Activated CD8-positive, alpha-beta T cell treated with anti-CD3 and anti-CD28 coated beads for 36 hours (primary cell): ENCODE measurements around the gene SARNP. TPM values are rescaled to one million over a fixed set of nuclear protein-coding genes. Genes with fewer than 3 reads are reported as not detected.

ENCODE experiments used
- ATAC-seq: fragments of 200-7000 bp; cut with Tn5 transposase; one replicate; pipeline ENCODE4 v1.10.0; 2021; ENCODE audit warnings: mild to moderate bottlenecking, moderate library complexity
- CTCF ChIA-PET: fragments of 350-600 bp; sonication (Branson Sonifier 250); formaldehyde crosslinking; loops from one replicate; lab custom pipeline; 2021; ENCODE audit warnings: antibody characterized with exemption; lab: Charles Lee
- POLR2A ChIA-PET: fragments of 350-600 bp; sonication (Branson Sonifier 250); formaldehyde crosslinking; loops from one replicate; lab custom pipeline; 2021; ENCODE audit warnings: antibody characterized with exemption; lab: Charles Lee
- DNase-seq: peaks from one replicate; pipeline ENCODE4 v3.0.0-alpha.2; 2020
- H3K27ac Mint-ChIP-seq: one replicate; pipeline ENCODE4 v1.8.0; 2021; ENCODE audit warnings: mild to moderate bottlenecking, mixed read lengths
- H3K27me3 Mint-ChIP-seq: one replicate; pipeline ENCODE4 v1.8.0; 2021; ENCODE audit warnings: mixed read lengths
- H3K36me3 Mint-ChIP-seq: one replicate; pipeline ENCODE4 v1.8.0; 2021; ENCODE audit warnings: low read depth, mixed read lengths
- H3K4me1 Mint-ChIP-seq: one replicate; pipeline ENCODE4 v1.8.0; 2021; ENCODE audit warnings: low read depth, mixed read lengths
- H3K4me3 Mint-ChIP-seq: one replicate; pipeline ENCODE4 v1.8.0; 2021; ENCODE audit warnings: mild to moderate bottlenecking, moderate library complexity, mixed read lengths
- H3K9me3 Mint-ChIP-seq: one replicate; pipeline ENCODE4 v1.8.0; 2021; ENCODE audit warnings: mixed read lengths
- intact Hi-C: fragments of 100-400 bp; cut with micrococcal nuclease; formaldehyde crosslinking; loops from one replicate; pipeline ENCODE4 v1.10.0; 2022
- total RNA-seq, 2 experiments: library from RNA; stranded (reverse); gene quantifications; one replicate each; pipeline ENCODE4 v1.2.3, GENCODE V29; 2021
- TF ChIP-seq, protein P1 (sequence below): fragments of 200-600 bp; IDR thresholded peaks from one replicate; pipeline ENCODE4 v1.8.0; 2022; ENCODE audit warnings: antibody characterized with exemption, mild to moderate bottlenecking

Gene SARNP
- total RNA-seq, 2 experiments from 2014 or later, result 93.9 to 94.0 TPM

DNA sequence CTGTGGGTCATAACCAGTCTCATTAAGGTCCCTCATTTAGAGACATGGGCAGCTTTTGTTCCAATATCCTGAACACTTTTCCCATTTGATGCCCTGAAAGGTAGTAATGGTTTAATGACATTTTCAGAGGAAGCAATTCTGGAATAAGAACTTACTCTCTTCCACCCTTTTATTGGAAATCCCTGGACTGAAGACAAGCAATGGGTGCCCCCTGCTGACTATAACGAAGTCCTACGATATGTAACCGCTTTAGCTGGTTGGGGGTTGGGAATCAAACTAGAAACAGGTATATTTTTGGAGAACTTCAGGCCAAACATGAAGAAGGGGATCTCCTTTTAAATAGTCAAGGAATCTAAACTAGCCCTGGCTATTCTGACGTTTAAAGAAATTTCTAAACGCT, 20.5 kb downstream of the SARNP start:
- peaks cover 40% of the 10 kb centered on the region for H3K36me3 Mint-ChIP-seq
- H3K27ac Mint-ChIP-seq, result no peak overlapping the region
- intact Hi-C loops, result no loop called here
- no peaks in the 10 kb centered on the region for H3K27me3 Mint-ChIP-seq
- no peak overlapping the region for H3K4me3 Mint-ChIP-seq
- TF ChIP-seq, protein P1, sequence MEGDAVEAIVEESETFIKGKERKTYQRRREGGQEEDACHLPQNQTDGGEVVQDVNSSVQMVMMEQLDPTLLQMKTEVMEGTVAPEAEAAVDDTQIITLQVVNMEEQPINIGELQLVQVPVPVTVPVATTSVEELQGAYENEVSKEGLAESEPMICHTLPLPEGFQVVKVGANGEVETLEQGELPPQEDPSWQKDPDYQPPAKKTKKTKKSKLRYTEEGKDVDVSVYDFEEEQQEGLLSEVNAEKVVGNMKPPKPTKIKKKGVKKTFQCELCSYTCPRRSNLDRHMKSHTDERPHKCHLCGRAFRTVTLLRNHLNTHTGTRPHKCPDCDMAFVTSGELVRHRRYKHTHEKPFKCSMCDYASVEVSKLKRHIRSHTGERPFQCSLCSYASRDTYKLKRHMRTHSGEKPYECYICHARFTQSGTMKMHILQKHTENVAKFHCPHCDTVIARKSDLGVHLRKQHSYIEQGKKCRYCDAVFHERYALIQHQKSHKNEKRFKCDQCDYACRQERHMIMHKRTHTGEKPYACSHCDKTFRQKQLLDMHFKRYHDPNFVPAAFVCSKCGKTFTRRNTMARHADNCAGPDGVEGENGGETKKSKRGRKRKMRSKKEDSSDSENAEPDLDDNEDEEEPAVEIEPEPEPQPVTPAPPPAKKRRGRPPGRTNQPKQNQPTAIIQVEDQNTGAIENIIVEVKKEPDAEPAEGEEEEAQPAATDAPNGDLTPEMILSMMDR, result peak; percentile 34
- peak; percentile 25 for DNase-seq
- H3K9me3 Mint-ChIP-seq, result no peaks in the 10 kb centered on the region
- H3K4me1 Mint-ChIP-seq, result peaks cover 17% of the 10 kb centered on the region
- ChIA-PET POLR2A (interaction anchor here (0.7 to 1.3 kb wide), 3 partner anchors 14 to 59 kb away, joined by 3 to 4 read pairs (median 3); no protein-coding TSS in a partner anchor), CTCF (interaction anchor here (0.7 to 6.3 kb wide), 13 partner anchors 9 to 141 kb away, joined by 3 to 66 read pairs (median 5); no protein-coding TSS in a partner anchor)
- ATAC-seq, result no peak

DNA sequence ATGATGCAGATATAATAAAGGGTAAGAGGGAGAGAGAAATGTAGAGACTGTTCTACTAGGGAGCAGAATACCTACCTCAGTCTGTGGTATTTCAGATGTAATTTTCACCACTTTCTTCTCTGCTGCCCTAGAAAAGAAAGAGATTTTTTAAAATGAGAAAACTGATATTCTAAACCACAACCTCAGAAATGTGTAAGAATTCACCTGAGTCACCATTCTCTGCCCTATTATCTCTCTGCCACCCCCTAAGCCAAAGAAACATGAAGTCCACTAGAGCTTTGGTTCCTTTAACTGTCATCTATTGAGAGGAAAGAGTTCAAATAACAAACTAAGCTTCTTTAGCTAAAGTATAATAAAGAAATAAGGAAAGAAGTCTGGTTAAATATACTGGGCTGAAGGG, 21.6 kb downstream of the SARNP start:
- no peak overlapping the region for H3K4me3 Mint-ChIP-seq
- H3K27ac Mint-ChIP-seq, result peak overlapping the region; percentile 2
- DNase-seq, result no peak
- ChIA-PET POLR2A (interaction anchor here (1.1 to 1.3 kb wide), 4 partner anchors 13 to 57 kb away, joined by 3 to 5 read pairs (median 3); no protein-coding TSS in a partner anchor), CTCF (interaction anchor here (1.0 to 6.3 kb wide), 8 partner anchors 20 to 200 kb away, joined by 3 to 66 read pairs (median 4); no protein-coding TSS in a partner anchor)
- H3K27me3 Mint-ChIP-seq, result no peaks in the 10 kb centered on the region
- H3K9me3 Mint-ChIP-seq, result no peaks in the 10 kb centered on the region
- H3K4me1 Mint-ChIP-seq, result peaks cover 17% of the 10 kb centered on the region
- ATAC-seq, result no peak
- H3K36me3 Mint-ChIP-seq, result peaks cover 34% of the 10 kb centered on the region
- intact Hi-C loops, result no loop called here
- TF ChIP-seq, protein P1, result no peak

DNA sequence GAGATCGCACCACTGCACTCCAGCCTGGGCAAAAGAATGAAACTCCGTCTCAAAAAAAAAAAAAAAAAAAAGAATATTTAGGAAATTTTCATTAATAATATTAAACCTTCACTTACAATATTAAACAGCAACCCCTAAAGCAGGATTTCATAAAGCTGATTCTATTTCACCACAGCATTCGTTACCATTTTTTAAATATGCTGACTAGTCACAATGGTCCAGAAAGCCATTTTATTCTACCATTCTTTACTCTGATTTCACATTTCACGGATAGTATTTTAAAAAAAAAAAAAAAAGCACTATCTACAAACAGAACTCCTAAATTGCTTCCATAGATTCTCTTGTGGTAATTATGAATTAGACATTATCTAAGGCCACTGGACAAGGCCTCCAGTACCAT, 27.6 kb downstream of the SARNP start:
- TF ChIP-seq, protein P1, result no peak
- ChIA-PET POLR2A (interaction anchor here (1.3 kb wide), 1 partner anchor 8 kb away, joined by 3 read pairs; no protein-coding TSS in a partner anchor), CTCF (interaction anchor here (1.1 to 1.7 kb wide), 2 partner anchors 52 to 150 kb away, joined by 4 to 8 read pairs; no protein-coding TSS in a partner anchor)
- H3K9me3 Mint-ChIP-seq, result no peaks in the 10 kb centered on the region
- no peak overlapping the region for H3K27ac Mint-ChIP-seq
- no peak overlapping the region for H3K4me3 Mint-ChIP-seq
- H3K36me3 Mint-ChIP-seq, result peaks cover 47% of the 10 kb centered on the region
- no peak for DNase-seq
- intact Hi-C loops, result no loop called here
- H3K4me1 Mint-ChIP-seq, result no peaks in the 10 kb centered on the region
- ATAC-seq, result no peak
- no peaks in the 10 kb centered on the region for H3K27me3 Mint-ChIP-seq

DNA sequence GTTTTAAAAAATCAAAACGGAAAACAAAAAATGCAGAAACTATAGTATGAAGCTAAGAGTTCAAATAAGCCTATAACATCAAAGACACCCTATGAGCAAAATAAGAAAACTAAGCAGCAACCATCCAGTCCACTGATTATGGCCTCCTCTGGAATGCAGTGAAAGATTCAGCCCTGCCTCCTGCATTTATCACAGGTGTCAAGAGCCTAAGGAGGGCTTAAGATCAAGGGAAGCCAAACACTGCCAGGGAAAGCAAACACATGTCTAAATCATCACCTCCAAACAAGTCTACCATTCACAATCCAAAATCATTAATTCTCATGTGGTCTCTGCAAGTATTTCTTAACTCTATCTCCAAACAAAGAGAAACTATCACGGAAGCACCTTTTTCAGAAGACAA, 28.4 kb downstream of the SARNP start:
- DNase-seq, result no peak
- no peak for ATAC-seq
- Mint-ChIP-seq H3K4me1 (no peaks in the 10 kb centered on the region), H3K4me3 (no peak overlapping the region), H3K27me3 (no peaks in the 10 kb centered on the region), H3K27ac (peak overlapping the region; percentile 38), H3K9me3 (no peaks in the 10 kb centered on the region), H3K36me3 (peaks cover 44% of the 10 kb centered on the region)
- intact Hi-C loops, result no loop called here
- POLR2A ChIA-PET, result interaction anchor here (1.0 kb wide), 1 partner anchor 11 kb away, joined by 3 read pairs; no protein-coding TSS in a partner anchor
- CTCF ChIA-PET, result interaction anchor here (1.1 to 1.7 kb wide), 3 partner anchors 22 to 151 kb away, joined by 3 to 8 read pairs (median 4); no protein-coding TSS in a partner anchor
- TF ChIP-seq, protein P1, result no peak

DNA sequence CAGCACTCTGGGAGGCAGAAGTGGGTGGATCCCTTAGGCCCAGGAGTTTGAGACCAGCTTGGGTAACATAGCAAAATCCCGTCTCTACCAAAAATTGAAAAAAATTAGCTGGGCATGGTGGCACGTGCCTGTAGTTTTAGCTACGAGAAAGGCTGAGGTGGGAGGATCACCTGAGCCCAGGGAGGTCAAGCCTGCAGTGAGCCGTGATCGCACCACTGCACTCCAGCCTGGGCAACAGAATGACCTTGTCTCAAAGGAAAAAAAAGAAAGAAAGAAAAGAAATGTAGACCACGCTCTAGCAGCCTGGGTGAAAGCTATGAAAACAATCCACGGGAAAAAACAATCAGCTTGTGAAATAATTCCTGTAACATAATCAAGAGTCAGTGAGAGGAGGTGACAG, 29.0 kb downstream of the SARNP start:
- intact Hi-C loops, result no loop called here
- H3K9me3 Mint-ChIP-seq, result no peaks in the 10 kb centered on the region
- ChIA-PET CTCF (interaction anchor here (0.8 to 1.7 kb wide), 5 partner anchors 9 to 152 kb away, joined by 3 to 8 read pairs (median 4); no protein-coding TSS in a partner anchor), POLR2A (interaction anchor here (1.0 kb wide), 1 partner anchor 10 kb away, joined by 3 read pairs; no protein-coding TSS in a partner anchor)
- no peak for ATAC-seq
- DNase-seq, result no peak
- TF ChIP-seq, protein P1, result no peak
- H3K27ac Mint-ChIP-seq, result no peak overlapping the region
- no peaks in the 10 kb centered on the region for H3K27me3 Mint-ChIP-seq
- H3K4me1 Mint-ChIP-seq, result no peaks in the 10 kb centered on the region
- H3K4me3 Mint-ChIP-seq, result no peak overlapping the region
- H3K36me3 Mint-ChIP-seq, result peaks cover 46% of the 10 kb centered on the region
